Dendritic cell treated with granulocyte-macrophage colony-stimulating factor and Interleukin-4, amounts not matched to agents 40 ng/mL and 50 ng/mL, for 4 days (primary cell): ENCODE data around the gene ARL15.

Source experiments
- H3K27ac Mint-ChIP-seq: one replicate; pipeline ENCODE4 v1.8.0; 2022; ENCODE audit warnings: mild to moderate bottlenecking, mixed read lengths
- H3K27me3 Mint-ChIP-seq: one replicate; pipeline ENCODE4 v1.8.0; 2022; ENCODE audit warnings: mild to moderate bottlenecking, mixed read lengths
- H3K36me3 Mint-ChIP-seq: one replicate; pipeline ENCODE4 v1.8.0; 2022; ENCODE audit warnings: low read depth, mixed read lengths
- H3K4me1 Mint-ChIP-seq: one replicate; pipeline ENCODE4 v1.8.0; 2022; ENCODE audit warnings: low read depth, mixed read lengths
- H3K4me3 Mint-ChIP-seq: one replicate; pipeline ENCODE4 v1.8.0; 2022; ENCODE audit warnings: mild to moderate bottlenecking, moderate library complexity, mixed read lengths
- H3K9me3 Mint-ChIP-seq: one replicate; pipeline ENCODE4 v1.8.0; 2022; ENCODE audit warnings: mixed read lengths
- intact Hi-C: fragments of 100-400 bp; cut with micrococcal nuclease; formaldehyde crosslinking; loops from one replicate; pipeline ENCODE4 v1.15.0; 2022

The ARL15 gene

DNA sequence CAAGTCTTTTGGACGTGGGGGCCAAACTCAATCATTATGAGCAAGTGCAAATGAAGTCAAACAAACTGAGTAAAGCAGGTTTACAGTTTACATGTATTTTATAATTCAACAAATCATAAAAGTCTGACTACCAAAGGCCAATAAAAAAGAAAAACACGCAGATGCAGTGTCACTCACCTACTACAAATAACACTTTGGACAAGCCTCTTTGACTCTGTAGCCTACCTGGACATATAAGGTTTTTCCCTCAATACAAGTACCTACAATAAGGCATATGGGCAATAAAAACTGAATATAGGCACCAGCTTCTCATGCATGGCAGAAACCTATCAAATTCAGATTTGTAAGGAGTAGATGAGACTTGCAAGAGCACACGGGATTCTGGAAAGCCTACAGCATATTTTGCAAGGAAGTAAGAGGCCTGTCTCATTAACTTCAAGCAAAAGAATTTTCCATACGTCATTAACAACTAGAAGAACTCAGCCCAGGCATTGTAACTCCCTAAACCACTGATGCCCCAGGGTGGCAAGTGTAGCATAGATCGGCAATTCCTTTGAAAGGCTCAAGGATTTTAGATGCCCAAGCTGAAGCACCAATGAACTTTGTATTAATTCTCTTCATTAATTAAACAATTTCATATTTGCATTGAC lies 21.7 kb downstream of the ARL15 start:
- intact Hi-C loops = no loop called here
- Mint-ChIP-seq H3K27ac (no peak overlapping the region), H3K4me1 (peaks cover 4% of the 10 kb centered on the region), H3K4me3 (no peak overlapping the region), H3K9me3 (no peaks in the 10 kb centered on the region), H3K36me3 (no peaks in the 10 kb centered on the region), H3K27me3 (no peaks in the 10 kb centered on the region)

DNA sequence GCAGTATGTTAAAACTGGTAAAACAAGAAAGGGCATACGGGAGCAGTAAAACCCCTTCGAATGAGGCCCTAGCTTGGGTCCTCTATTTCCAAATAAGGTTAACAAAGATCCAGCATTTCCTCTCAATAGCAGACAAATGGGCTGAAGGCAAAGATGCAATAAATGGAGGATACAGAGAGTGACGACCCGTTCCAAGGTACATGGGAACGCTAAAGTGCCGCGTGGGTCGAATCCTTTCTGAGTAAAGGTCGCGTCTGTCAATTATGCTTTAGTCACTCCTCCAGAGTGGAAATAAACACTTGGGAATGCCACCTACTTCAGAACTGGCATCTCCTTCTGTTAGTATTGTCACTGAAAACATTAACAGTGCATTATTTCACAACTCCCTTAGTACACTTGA lies 24.7 kb downstream of the ARL15 start:
- intact Hi-C loops = no loop called here
- H3K4me1 Mint-ChIP-seq = no peaks in the 10 kb centered on the region
- no peaks in the 10 kb centered on the region for H3K36me3 Mint-ChIP-seq
- no peaks in the 10 kb centered on the region for H3K27me3 Mint-ChIP-seq
- H3K4me3 Mint-ChIP-seq = no peak overlapping the region
- H3K27ac Mint-ChIP-seq = no peak overlapping the region
- H3K9me3 Mint-ChIP-seq = no peaks in the 10 kb centered on the region

DNA sequence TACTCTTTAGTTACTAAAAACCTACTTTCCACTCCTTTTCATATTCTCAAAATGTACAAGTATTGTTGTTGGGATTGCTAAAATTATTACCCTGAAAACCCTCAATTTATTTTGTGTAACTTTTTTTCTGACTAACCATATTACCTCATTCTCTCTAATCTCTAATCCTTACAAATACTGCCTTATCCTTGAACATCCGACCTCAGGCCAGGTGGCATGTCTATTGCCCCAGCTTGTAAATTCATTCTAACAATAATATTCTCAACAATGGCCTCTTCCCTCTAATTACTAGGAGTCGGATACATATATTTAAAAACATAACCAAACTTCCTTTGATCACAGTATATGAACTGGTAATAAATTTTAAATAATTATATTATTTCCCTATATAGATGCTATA lies 25.8 kb downstream of the ARL15 start:
- intact Hi-C loops = no loop called here
- H3K36me3 Mint-ChIP-seq = peaks cover 8% of the 10 kb centered on the region
- no peak overlapping the region for H3K27ac Mint-ChIP-seq
- no peaks in the 10 kb centered on the region for H3K4me1 Mint-ChIP-seq
- H3K27me3 Mint-ChIP-seq = no peaks in the 10 kb centered on the region
- no peak overlapping the region for H3K4me3 Mint-ChIP-seq
- no peaks in the 10 kb centered on the region for H3K9me3 Mint-ChIP-seq

DNA sequence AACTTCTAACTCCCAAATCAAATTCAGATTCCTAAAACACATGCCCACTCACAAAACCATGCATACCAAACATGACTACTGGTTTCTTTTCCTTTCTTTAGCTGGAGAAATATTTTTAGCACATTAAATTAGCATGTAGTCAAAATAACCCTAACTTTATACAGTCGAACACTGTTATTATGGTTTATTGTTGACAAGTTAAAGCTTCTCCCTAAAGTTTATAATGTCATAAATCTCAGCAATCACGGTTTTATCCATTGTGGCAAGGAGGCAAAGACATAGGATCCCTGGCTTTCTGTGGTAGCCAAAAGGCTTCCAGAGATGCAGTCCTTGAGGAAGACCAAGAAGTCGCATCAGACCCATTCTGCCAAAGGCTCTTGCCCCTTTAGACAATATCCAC lies 27.5 kb downstream of the ARL15 start:
- intact Hi-C loops = no loop called here
- H3K36me3 Mint-ChIP-seq = peaks cover 8% of the 10 kb centered on the region
- H3K9me3 Mint-ChIP-seq = no peaks in the 10 kb centered on the region
- H3K4me3 Mint-ChIP-seq = no peak overlapping the region
- H3K4me1 Mint-ChIP-seq = no peaks in the 10 kb centered on the region
- H3K27me3 Mint-ChIP-seq = no peaks in the 10 kb centered on the region
- H3K27ac Mint-ChIP-seq = no peak overlapping the region

DNA sequence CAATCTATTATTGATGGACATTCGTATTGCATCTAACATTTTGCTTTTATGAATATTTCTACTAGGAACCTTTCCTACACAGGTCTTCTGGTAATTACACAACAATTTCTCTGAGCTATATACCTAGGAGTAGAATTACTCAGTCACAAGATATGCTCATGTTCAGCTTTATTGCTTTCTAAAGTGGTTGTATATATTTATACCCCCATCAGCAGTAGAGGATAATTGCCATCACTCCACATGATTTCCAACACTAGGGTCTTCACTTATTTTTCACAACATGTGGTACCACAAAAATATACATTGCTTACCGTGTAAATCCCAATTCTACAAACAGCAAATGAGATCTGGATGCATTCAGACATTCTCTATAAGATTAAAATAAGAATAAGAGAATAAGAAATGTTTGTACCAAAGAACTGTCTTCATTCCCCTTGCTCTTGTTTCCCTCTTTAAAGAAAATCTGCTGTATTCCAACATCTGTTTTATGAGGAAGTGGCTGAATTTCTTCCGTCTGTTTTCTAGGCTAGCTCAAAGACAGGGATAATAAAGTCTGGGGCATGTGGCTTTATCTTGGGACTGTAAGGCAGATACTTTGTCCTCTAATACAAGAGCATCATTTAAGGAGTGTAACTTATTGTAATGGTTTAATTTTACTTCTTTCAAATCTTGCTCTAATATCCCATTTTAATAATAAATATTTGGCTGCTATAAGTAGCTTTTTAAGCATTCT lies 28.2 kb downstream of the ARL15 start:
- Mint-ChIP-seq H3K27ac (no peak overlapping the region), H3K27me3 (no peaks in the 10 kb centered on the region), H3K36me3 (peaks cover 8% of the 10 kb centered on the region), H3K9me3 (no peaks in the 10 kb centered on the region), H3K4me1 (no peaks in the 10 kb centered on the region), H3K4me3 (no peak overlapping the region)
- intact Hi-C loops = no loop called here

DNA sequence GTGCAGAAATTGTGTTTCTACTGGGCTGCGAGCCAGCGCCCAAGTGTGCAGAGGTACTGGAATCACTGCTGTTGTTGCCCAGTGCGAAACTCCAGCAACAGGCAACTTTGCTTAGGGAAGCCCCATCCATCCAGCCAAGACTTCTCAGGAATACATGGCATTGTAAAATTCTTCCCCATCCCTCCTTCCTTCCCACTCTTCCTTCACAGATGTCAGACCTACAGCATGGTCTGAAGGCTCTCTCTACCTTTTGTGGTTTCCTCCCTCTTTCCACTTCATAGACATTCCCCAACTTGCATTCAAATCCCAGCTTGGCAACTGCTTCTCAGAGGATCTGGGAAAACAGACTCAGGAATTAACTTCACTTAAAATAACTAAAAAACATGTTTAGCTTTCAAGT lies 30.4 kb downstream of the ARL15 start:
- Mint-ChIP-seq H3K27me3 (no peaks in the 10 kb centered on the region), H3K4me3 (no peak overlapping the region), H3K36me3 (peaks cover 8% of the 10 kb centered on the region), H3K9me3 (no peaks in the 10 kb centered on the region), H3K27ac (no peak overlapping the region), H3K4me1 (no peaks in the 10 kb centered on the region)
- intact Hi-C loops = no loop called here

DNA sequence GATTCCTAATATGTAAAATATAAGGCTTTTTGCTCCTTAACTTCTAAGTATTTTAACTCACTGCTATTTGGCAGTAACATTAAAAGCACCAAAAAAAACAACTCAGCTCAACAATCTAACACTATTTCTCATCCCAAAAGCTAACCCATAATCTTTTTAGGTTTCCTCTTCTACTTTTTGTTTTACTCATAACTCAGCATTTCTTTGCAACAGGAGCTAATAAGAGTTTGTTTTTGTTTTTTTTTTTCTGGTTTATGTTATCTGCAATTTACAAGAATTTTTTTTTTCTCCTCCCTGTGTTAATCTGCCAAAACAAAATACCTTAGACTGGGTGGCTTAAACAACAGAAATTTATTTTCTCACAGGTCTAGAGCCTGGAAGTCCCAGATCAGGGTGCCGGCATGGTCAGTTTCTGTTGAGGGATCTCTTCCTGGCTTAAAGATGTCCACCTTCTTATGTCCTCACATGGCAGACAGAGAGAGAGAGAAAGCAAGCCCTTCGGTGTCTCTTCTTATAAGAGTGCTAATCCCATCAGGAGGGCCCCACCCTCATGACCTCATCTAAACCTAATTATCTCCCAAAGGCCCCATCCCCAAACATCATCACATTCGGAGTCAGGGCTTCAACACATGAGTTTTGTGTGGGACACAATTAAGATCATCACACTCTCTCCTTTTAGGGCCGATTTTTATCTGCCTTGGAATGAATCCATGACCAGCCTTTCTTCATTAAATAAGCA lies 31.2 kb downstream of the ARL15 start:
- H3K36me3 Mint-ChIP-seq = peaks cover 8% of the 10 kb centered on the region
- no peaks in the 10 kb centered on the region for H3K9me3 Mint-ChIP-seq
- no peak overlapping the region for H3K4me3 Mint-ChIP-seq
- intact Hi-C loops = no loop called here
- no peaks in the 10 kb centered on the region for H3K27me3 Mint-ChIP-seq
- H3K4me1 Mint-ChIP-seq = no peaks in the 10 kb centered on the region
- H3K27ac Mint-ChIP-seq = no peak overlapping the region

DNA sequence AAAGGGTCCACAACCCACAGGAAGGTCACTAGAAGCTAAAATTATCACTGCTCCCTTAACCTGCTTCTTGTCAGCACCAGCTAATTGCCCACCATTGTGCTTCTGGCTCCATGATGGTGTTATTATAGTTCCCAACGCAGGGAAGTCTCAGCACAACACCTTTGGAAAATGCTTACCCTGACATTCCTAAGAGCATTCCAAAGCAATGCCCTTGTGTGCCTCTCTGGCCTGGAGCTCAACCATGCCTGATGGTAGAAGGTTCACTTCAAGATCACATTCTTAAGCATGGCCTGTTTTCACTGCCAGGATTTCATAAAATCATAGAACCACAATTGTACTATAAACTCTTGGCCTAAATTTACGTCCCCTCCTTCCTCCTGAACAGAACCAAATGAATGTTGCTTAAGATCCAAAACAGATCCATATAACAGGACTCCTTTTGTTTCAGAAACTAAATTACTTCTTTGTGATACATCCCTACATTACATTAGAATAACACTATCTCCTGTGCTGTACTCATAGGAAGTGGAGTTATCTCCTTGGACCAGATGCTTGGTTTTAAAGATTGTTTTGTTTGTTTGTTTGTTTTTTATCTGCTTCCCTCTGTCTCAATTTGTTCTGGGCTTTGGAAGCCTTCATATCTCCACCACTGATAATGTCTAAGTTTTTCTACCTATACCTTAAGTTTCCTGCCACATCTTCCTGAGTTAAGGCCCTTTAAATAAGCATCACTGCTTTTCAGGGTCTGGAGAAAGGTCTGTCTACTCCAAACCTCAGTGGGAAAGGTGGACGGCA lies 32.1 kb downstream of the ARL15 start:
- no peaks in the 10 kb centered on the region for H3K9me3 Mint-ChIP-seq
- no peak overlapping the region for H3K4me3 Mint-ChIP-seq
- no peak overlapping the region for H3K27ac Mint-ChIP-seq
- H3K27me3 Mint-ChIP-seq = no peaks in the 10 kb centered on the region
- intact Hi-C loops = no loop called here
- H3K36me3 Mint-ChIP-seq = peaks cover 8% of the 10 kb centered on the region
- H3K4me1 Mint-ChIP-seq = no peaks in the 10 kb centered on the region

DNA sequence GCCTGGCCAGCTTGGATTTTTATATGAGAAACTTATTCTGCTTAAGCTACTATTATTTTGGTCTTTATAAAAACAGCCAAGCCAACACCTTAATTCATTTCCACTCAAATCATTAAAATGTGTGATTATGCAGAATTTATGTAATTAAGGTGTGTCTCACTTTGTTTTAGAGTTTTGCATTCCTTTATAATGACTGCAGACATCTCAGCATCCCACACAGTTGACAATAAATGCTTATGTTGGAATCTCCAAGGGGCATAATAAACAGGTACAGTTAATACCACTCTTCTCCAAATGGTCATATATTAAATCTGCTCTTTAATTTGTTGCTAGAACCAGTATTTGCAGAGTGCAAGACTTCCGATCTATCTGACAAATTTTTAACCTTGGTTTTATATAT lies 34.3 kb downstream of the ARL15 start:
- intact Hi-C loops = no loop called here
- Mint-ChIP-seq H3K9me3 (no peaks in the 10 kb centered on the region), H3K36me3 (peaks cover 8% of the 10 kb centered on the region), H3K4me1 (no peaks in the 10 kb centered on the region), H3K27me3 (no peaks in the 10 kb centered on the region), H3K4me3 (no peak overlapping the region), H3K27ac (no peak overlapping the region)

DNA sequence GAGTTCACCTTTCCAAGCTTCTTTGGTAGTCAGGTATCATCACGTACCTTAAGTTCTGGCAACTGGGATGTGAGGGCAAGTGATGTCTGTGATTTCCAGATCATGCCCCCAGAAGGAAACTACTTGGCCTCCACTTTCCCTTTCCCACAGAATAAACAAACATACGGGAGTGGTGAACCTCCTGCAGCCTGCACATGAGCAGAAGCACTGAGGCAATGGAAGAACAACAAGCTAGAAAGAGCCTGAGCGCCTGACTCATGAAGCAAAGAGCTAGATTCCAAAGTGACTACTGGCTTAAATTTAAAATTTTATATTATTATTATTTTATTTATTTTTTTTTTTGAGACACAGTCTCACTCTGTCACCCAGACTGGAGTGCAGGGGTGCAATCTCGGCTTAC lies 35.0 kb downstream of the ARL15 start:
- H3K27ac Mint-ChIP-seq = no peak overlapping the region
- no peaks in the 10 kb centered on the region for H3K27me3 Mint-ChIP-seq
- H3K4me3 Mint-ChIP-seq = no peak overlapping the region
- H3K36me3 Mint-ChIP-seq = peaks cover 8% of the 10 kb centered on the region
- intact Hi-C loops = no loop called here
- no peaks in the 10 kb centered on the region for H3K9me3 Mint-ChIP-seq
- no peaks in the 10 kb centered on the region for H3K4me1 Mint-ChIP-seq

DNA sequence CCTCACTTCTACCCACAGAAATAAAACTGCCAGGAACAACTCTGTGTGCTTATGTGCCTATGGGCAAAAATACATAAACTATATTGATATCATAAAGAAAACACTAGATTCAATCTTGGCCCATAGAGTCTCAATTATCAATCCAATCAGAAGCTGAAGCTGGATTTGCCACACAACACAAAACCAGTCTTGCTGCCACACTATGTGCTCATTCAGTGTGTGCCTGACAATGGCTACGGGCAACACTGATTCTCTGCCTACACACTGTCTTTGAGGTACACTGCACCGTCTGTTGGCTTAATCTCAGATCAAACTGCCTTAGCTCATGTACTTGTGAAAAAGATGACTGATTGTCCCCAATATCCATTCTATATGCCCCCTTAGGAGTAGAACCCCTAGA lies 35.4 kb downstream of the ARL15 start:
- H3K36me3 Mint-ChIP-seq = peaks cover 4% of the 10 kb centered on the region
- H3K27ac Mint-ChIP-seq = no peak overlapping the region
- no peaks in the 10 kb centered on the region for H3K9me3 Mint-ChIP-seq
- no peak overlapping the region for H3K4me3 Mint-ChIP-seq
- H3K27me3 Mint-ChIP-seq = no peaks in the 10 kb centered on the region
- intact Hi-C loops = no loop called here
- no peaks in the 10 kb centered on the region for H3K4me1 Mint-ChIP-seq

DNA sequence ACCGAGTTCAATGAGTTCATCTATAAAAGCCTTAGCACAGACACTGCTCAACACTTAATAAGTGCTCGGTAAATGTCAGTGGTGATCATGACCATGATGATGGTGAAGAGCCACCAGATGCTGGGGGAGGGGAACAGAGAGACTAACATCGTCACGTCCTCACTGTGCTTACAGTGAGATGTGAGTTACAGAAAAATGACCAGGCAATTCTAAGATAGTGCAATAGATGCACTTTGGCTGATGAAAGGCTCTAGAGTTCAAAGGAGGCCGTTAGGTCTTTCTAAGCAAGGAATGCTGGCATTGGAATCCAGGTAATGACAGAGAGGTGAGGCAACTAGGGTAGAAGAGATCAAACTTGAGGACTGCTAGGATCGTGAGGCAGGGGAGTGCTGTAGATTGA lies 36.7 kb downstream of the ARL15 start:
- no peak overlapping the region for H3K27ac Mint-ChIP-seq
- no peaks in the 10 kb centered on the region for H3K36me3 Mint-ChIP-seq
- intact Hi-C loops = no loop called here
- H3K4me3 Mint-ChIP-seq = no peak overlapping the region
- H3K9me3 Mint-ChIP-seq = no peaks in the 10 kb centered on the region
- H3K4me1 Mint-ChIP-seq = no peaks in the 10 kb centered on the region
- H3K27me3 Mint-ChIP-seq = no peaks in the 10 kb centered on the region

DNA sequence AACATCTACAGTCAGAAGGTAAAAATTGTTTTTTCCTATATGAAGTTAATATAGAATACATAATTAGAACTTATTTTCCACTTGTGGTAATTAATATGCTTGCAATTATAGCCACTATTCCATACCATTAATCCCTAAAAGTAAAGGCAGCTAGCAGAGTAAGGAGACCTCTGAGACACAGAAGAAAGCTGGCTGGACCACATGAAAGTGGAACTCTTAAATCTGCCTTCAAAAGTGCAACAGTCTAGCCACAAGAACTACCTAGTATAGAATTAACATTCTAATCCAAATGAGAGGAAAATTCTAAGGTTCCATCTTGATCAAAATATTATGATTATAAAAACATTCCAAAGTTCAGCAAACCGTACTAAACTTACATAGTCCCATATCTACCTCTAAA lies 37.6 kb downstream of the ARL15 start:
- intact Hi-C loops = no loop called here
- no peaks in the 10 kb centered on the region for H3K36me3 Mint-ChIP-seq

DNA sequence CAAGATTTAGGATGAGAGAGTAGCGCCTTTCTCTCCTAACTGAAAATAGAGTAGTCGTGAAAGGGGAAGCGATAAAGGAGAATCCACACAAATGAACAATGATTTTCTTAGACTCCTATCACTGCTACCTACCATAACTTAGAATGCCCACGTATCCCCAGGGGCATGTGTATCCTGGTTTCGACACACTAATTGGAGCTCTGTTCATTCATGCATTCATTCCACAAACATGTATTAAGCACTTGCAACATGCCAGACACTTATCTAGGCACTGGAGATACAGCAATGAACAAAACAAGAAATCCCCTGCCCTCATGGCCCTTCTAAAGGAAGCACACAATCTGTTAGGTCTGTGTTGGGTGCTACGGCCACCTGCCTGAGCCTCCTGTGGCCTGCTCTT lies 40.0 kb downstream of the ARL15 start:
- Mint-ChIP-seq H3K4me3 (no peak overlapping the region), H3K27ac (no peak overlapping the region), H3K36me3 (no peaks in the 10 kb centered on the region), H3K9me3 (no peaks in the 10 kb centered on the region), H3K27me3 (no peaks in the 10 kb centered on the region), H3K4me1 (no peaks in the 10 kb centered on the region)
- intact Hi-C loops = no loop called here

More for the DNA sequence above, 37.6 kb downstream of the ARL15 start:
- Mint-ChIP-seq H3K27ac (no peak overlapping the region), H3K4me1 (no peaks in the 10 kb centered on the region), H3K4me3 (no peak overlapping the region), H3K9me3 (no peaks in the 10 kb centered on the region), H3K27me3 (no peaks in the 10 kb centered on the region)
